ENCODE data around the gene AKAP7.

GRCh38 chr6:131277591-131277990 lies 142.3 kb downstream of the AKAP7 start:
- no peak for TF ChIP-seq CTCF (IDR thresholded peaks at IDR 0.05)
- no peak for TF ChIP-seq POLR2A (IDR thresholded peaks at IDR 0.05)
- TF ChIP-seq POLR2AphosphoS5 (IDR thresholded peaks at IDR 0.05) = no peak
